Measurements from ENCODE around the gene SLC25A48.

DNA sequence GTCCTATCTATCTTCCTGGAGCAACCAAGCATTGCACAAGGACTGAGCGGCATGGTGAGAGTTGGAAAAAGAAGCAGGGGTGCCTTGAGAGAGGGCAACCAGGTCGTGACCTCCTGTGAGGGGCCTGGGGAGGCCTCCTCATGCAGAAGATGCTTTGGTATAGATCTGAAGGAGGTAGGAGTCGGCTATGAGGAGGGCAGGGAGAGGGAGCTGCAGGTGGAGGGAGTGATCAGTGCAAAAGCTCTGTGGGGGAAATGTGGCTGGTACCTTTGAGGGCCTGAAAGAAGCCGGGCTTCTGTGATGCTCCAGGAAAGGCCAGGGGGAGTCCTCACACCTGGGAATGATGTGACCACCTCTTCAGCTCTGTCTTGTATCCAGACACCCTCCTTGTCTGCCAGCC, 3.6 kb upstream of the SLC25A48 start:
- TF ChIP-seq, protein P1, sequence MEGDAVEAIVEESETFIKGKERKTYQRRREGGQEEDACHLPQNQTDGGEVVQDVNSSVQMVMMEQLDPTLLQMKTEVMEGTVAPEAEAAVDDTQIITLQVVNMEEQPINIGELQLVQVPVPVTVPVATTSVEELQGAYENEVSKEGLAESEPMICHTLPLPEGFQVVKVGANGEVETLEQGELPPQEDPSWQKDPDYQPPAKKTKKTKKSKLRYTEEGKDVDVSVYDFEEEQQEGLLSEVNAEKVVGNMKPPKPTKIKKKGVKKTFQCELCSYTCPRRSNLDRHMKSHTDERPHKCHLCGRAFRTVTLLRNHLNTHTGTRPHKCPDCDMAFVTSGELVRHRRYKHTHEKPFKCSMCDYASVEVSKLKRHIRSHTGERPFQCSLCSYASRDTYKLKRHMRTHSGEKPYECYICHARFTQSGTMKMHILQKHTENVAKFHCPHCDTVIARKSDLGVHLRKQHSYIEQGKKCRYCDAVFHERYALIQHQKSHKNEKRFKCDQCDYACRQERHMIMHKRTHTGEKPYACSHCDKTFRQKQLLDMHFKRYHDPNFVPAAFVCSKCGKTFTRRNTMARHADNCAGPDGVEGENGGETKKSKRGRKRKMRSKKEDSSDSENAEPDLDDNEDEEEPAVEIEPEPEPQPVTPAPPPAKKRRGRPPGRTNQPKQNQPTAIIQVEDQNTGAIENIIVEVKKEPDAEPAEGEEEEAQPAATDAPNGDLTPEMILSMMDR (IDR thresholded peaks at IDR 0.05): no peak
- no peak for TF ChIP-seq POLR2A (IDR thresholded peaks at IDR 0.05)
